ENCODE results near the gene CNTNAP3B. TPM values are rescaled to one million over a fixed set of nuclear protein-coding genes. Genes with fewer than 3 reads are reported as not detected.
"Not testable (repeated sequence)": the region's sequence is repeated elsewhere in the genome, so short reads cannot be mapped to it uniquely, and the experiment has no call there.

The CNTNAP3B gene
- total RNA-seq, 5 donors from 2014 or later (not counting 1 experiment from before 2014, with no cell fraction given) = 0.26 TPM; not detected in 4

GRCh38 chr9:42050701-42051100, 78.5 kb downstream of the CNTNAP3B start:
- DNase-seq; H3K4me3 Mint-ChIP-seq; H3K4me1 Mint-ChIP-seq; POLR2A ChIA-PET; H3K27me3 ChIP-seq (replicated peaks in 1 of 2; ENCODE audit: control insufficient read depth in 2 of 2, extremely low read depth in 1 of 2, insufficient read depth in 2 of 2, low read length in 1 of 2); H3K9me3 ChIP-seq; H3K36me3 ChIP-seq (ENCODE audit: control insufficient read depth in 2 of 2, extremely low read depth in 1 of 2, insufficient read depth in 1 of 2, low read length in 1 of 2); H3K27me3 Mint-ChIP-seq; ATAC-seq (replicated peaks in 1 of 4); H3K27ac ChIP-seq (ENCODE audit: low read length); H3K9me3 Mint-ChIP-seq; H3K27ac Mint-ChIP-seq; H3K4me1 ChIP-seq (ENCODE audit: control insufficient read depth in 1 of 2, extremely low read depth in 1 of 2, insufficient read depth in 2 of 2, low read length in 2 of 2); H3K4me3 ChIP-seq (ENCODE audit: control insufficient read depth in 1 of 2, extremely low read depth in 1 of 2, low read length in 1 of 2); H3K36me3 Mint-ChIP-seq; CTCF ChIA-PET: not testable (repeated sequence)
- WGBS (ENCODE audit: insufficient coverage) = no CpG with 5 or more reads among the region's 2 CpGs

GRCh38 chr9:42044422-42045010, 84.7 kb downstream of the CNTNAP3B start:
- H3K27me3 ChIP-seq (replicated peaks in 1 of 2; ENCODE audit: control insufficient read depth in 2 of 2, extremely low read depth in 1 of 2, insufficient read depth in 2 of 2, low read length in 1 of 2); H3K27me3 Mint-ChIP-seq; H3K27ac Mint-ChIP-seq; H3K4me3 Mint-ChIP-seq; H3K9me3 ChIP-seq; POLR2A ChIA-PET; H3K4me1 ChIP-seq (ENCODE audit: control insufficient read depth in 1 of 2, extremely low read depth in 1 of 2, insufficient read depth in 2 of 2, low read length in 2 of 2); CTCF ChIA-PET; ATAC-seq (replicated peaks in 1 of 4); H3K4me3 ChIP-seq (ENCODE audit: control insufficient read depth in 1 of 2, extremely low read depth in 1 of 2, low read length in 1 of 2); H3K36me3 Mint-ChIP-seq; H3K27ac ChIP-seq (ENCODE audit: low read length); H3K36me3 ChIP-seq (ENCODE audit: control insufficient read depth in 2 of 2, extremely low read depth in 1 of 2, insufficient read depth in 1 of 2, low read length in 1 of 2); H3K9me3 Mint-ChIP-seq; H3K4me1 Mint-ChIP-seq; DNase-seq: not testable (repeated sequence)
- 92% methylated on average over 2 of the region's 10 CpGs for WGBS (ENCODE audit: insufficient coverage)

GRCh38 chr9:42033541-42033940, 95.7 kb downstream of the CNTNAP3B start:
- H3K4me3 ChIP-seq (ENCODE audit: control insufficient read depth in 1 of 2, extremely low read depth in 1 of 2, low read length in 1 of 2); H3K27ac ChIP-seq (ENCODE audit: low read length); H3K9me3 Mint-ChIP-seq; H3K36me3 Mint-ChIP-seq; H3K9me3 ChIP-seq; H3K4me3 Mint-ChIP-seq; DNase-seq; CTCF ChIA-PET; H3K4me1 Mint-ChIP-seq; H3K27ac Mint-ChIP-seq; H3K27me3 ChIP-seq (replicated peaks in 1 of 2; ENCODE audit: control insufficient read depth in 2 of 2, extremely low read depth in 1 of 2, insufficient read depth in 2 of 2, low read length in 1 of 2); H3K27me3 Mint-ChIP-seq; H3K4me1 ChIP-seq (ENCODE audit: control insufficient read depth in 1 of 2, extremely low read depth in 1 of 2, insufficient read depth in 2 of 2, low read length in 2 of 2); ATAC-seq (replicated peaks in 1 of 4); H3K36me3 ChIP-seq (ENCODE audit: control insufficient read depth in 2 of 2, extremely low read depth in 1 of 2, insufficient read depth in 1 of 2, low read length in 1 of 2); POLR2A ChIA-PET: not testable (repeated sequence)
- no CpG with 5 or more reads among the region's 3 CpGs for WGBS (ENCODE audit: insufficient coverage)

GRCh38 chr9:42020639-42021038, 108.6 kb downstream of the CNTNAP3B start:
- DNase-seq; H3K36me3 Mint-ChIP-seq; H3K27me3 Mint-ChIP-seq; H3K4me1 ChIP-seq (ENCODE audit: control insufficient read depth in 1 of 2, extremely low read depth in 1 of 2, insufficient read depth in 2 of 2, low read length in 2 of 2); H3K4me3 Mint-ChIP-seq; H3K27ac Mint-ChIP-seq; H3K9me3 ChIP-seq; H3K36me3 ChIP-seq (ENCODE audit: control insufficient read depth in 2 of 2, extremely low read depth in 1 of 2, insufficient read depth in 1 of 2, low read length in 1 of 2); ATAC-seq (replicated peaks in 1 of 4); H3K4me3 ChIP-seq (ENCODE audit: control insufficient read depth in 1 of 2, extremely low read depth in 1 of 2, low read length in 1 of 2); POLR2A ChIA-PET; H3K27ac ChIP-seq (ENCODE audit: low read length); H3K4me1 Mint-ChIP-seq; H3K27me3 ChIP-seq (replicated peaks in 1 of 2; ENCODE audit: control insufficient read depth in 2 of 2, extremely low read depth in 1 of 2, insufficient read depth in 2 of 2, low read length in 1 of 2); H3K9me3 Mint-ChIP-seq; CTCF ChIA-PET: not testable (repeated sequence)

GRCh38 chr9:42018220-42018922, 110.9 kb downstream of the CNTNAP3B start:
- H3K4me1 ChIP-seq (ENCODE audit: control insufficient read depth in 1 of 2, extremely low read depth in 1 of 2, insufficient read depth in 2 of 2, low read length in 2 of 2); H3K27me3 Mint-ChIP-seq; H3K4me1 Mint-ChIP-seq; H3K36me3 ChIP-seq (ENCODE audit: control insufficient read depth in 2 of 2, extremely low read depth in 1 of 2, insufficient read depth in 1 of 2, low read length in 1 of 2); H3K4me3 ChIP-seq (ENCODE audit: control insufficient read depth in 1 of 2, extremely low read depth in 1 of 2, low read length in 1 of 2); H3K27ac Mint-ChIP-seq; CTCF ChIA-PET; DNase-seq; H3K36me3 Mint-ChIP-seq; POLR2A ChIA-PET; H3K27ac ChIP-seq (ENCODE audit: low read length); H3K9me3 Mint-ChIP-seq; H3K4me3 Mint-ChIP-seq; H3K27me3 ChIP-seq (replicated peaks in 1 of 2; ENCODE audit: control insufficient read depth in 2 of 2, extremely low read depth in 1 of 2, insufficient read depth in 2 of 2, low read length in 1 of 2); H3K9me3 ChIP-seq; ATAC-seq (replicated peaks in 1 of 4): not testable (repeated sequence)
- 86% methylated on average over 2 of the region's 7 CpGs for WGBS (ENCODE audit: insufficient coverage)

GRCh38 chr9:42014317-42014716, 114.9 kb downstream of the CNTNAP3B start:
- CTCF ChIA-PET; H3K36me3 ChIP-seq (ENCODE audit: control insufficient read depth in 2 of 2, extremely low read depth in 1 of 2, insufficient read depth in 1 of 2, low read length in 1 of 2); H3K27me3 ChIP-seq (replicated peaks in 1 of 2; ENCODE audit: control insufficient read depth in 2 of 2, extremely low read depth in 1 of 2, insufficient read depth in 2 of 2, low read length in 1 of 2); POLR2A ChIA-PET; H3K4me1 ChIP-seq (ENCODE audit: control insufficient read depth in 1 of 2, extremely low read depth in 1 of 2, insufficient read depth in 2 of 2, low read length in 2 of 2); H3K27me3 Mint-ChIP-seq; H3K9me3 ChIP-seq; H3K27ac Mint-ChIP-seq; H3K36me3 Mint-ChIP-seq; ATAC-seq (replicated peaks in 1 of 4); H3K4me3 ChIP-seq (ENCODE audit: control insufficient read depth in 1 of 2, extremely low read depth in 1 of 2, low read length in 1 of 2); H3K4me1 Mint-ChIP-seq; H3K4me3 Mint-ChIP-seq; H3K9me3 Mint-ChIP-seq; H3K27ac ChIP-seq (ENCODE audit: low read length); DNase-seq: not testable (repeated sequence)
- no CpG with 5 or more reads among the region's 9 CpGs for WGBS (ENCODE audit: insufficient coverage)

- DNase-seq; H3K36me3 Mint-ChIP-seq; H3K36me3 ChIP-seq (ENCODE audit: control insufficient read depth in 2 of 2, extremely low read depth in 1 of 2, insufficient read depth in 1 of 2, low read length in 1 of 2); H3K9me3 Mint-ChIP-seq; POLR2A ChIA-PET; H3K9me3 ChIP-seq; H3K27ac ChIP-seq (ENCODE audit: low read length); CTCF ChIA-PET; H3K27me3 Mint-ChIP-seq; H3K27ac Mint-ChIP-seq; H3K27me3 ChIP-seq (replicated peaks in 1 of 2; ENCODE audit: control insufficient read depth in 2 of 2, extremely low read depth in 1 of 2, insufficient read depth in 2 of 2, low read length in 1 of 2); H3K4me1 ChIP-seq (ENCODE audit: control insufficient read depth in 1 of 2, extremely low read depth in 1 of 2, insufficient read depth in 2 of 2, low read length in 2 of 2); H3K4me3 Mint-ChIP-seq; ATAC-seq (replicated peaks in 1 of 4); H3K4me3 ChIP-seq (ENCODE audit: control insufficient read depth in 1 of 2, extremely low read depth in 1 of 2, low read length in 1 of 2); H3K4me1 Mint-ChIP-seq: not testable (repeated sequence)
- WGBS (ENCODE audit: insufficient coverage) = no CpG with 5 or more reads among the region's 9 CpGs
Measured at GRCh38 chr9:41991607-41992006, 137.6 kb downstream of the CNTNAP3B start.
